Loucy (cell line): Measurements from ENCODE around the gene DNAJC30.

ENCODE experiments used
- CTCF ChIP-seq: fragments of 200-600 bp; sonication (generic); conservative IDR thresholded peaks from 2 replicates; pipeline ENCODE4 v1.5.1; 2014; ENCODE audit warnings: mild to moderate bottlenecking, antibody characterized with exemption, low read length
- EZH2phosphoT487 ChIP-seq: fragments of 200-600 bp; IDR thresholded peaks from 2 replicates; pipeline ENCODE4 v1.6.1; 2018; ENCODE audit warnings: antibody characterized with exemption, mild to moderate bottlenecking, moderate library complexity, borderline replicate concordance

- TF ChIP-seq CTCF (no peak), EZH2phosphoT487 (no peak)
Observed at GRCh38 chr7:73717025-73717807, 34.0 kb upstream of the DNAJC30 start.
